Activated B cell treated with CpG ODN at 0.5 μM for 24 hours (primary cell): Measurements from ENCODE around the gene ATP6V1G1. TPM values are rescaled to one million over a fixed set of nuclear protein-coding genes. Genes with fewer than 3 reads are reported as not detected.
A peak's percentile ranks its signal among the peaks of the same experiment; 100 is the strongest.

Experiments used
- ATAC-seq: fragments of 200-7000 bp; cut with Tn5 transposase; one replicate; pipeline ENCODE4 v1.10.0; 2021; ENCODE audit warnings: low read depth, mild to moderate bottlenecking, moderate library complexity
- CTCF ChIA-PET: fragments of 350-600 bp; sonication (Branson Sonifier 250); formaldehyde crosslinking; loops from one replicate; lab custom pipeline; 2021; ENCODE audit warnings: antibody characterized with exemption; lab: Charles Lee
- POLR2A ChIA-PET: fragments of 350-600 bp; sonication (Branson Sonifier 250); formaldehyde crosslinking; loops from one replicate; lab custom pipeline; 2021; ENCODE audit warnings: antibody characterized with exemption; lab: Charles Lee
- DNase-seq: peaks from one replicate; pipeline ENCODE4 v3.0.0; 2022
- H3K27ac Mint-ChIP-seq: one replicate; pipeline ENCODE4 v1.8.0; 2020; ENCODE audit warnings: mixed read lengths
- H3K27me3 Mint-ChIP-seq: one replicate; pipeline ENCODE4 v1.8.0; 2021; ENCODE audit warnings: mixed read lengths
- H3K36me3 Mint-ChIP-seq: one replicate; pipeline ENCODE4 v1.8.0; 2021; ENCODE audit warnings: low read depth, mixed read lengths
- H3K4me1 Mint-ChIP-seq: one replicate; pipeline ENCODE4 v1.8.0; 2021; ENCODE audit warnings: mixed read lengths
- H3K4me3 Mint-ChIP-seq: one replicate; pipeline ENCODE4 v1.8.0; 2020; ENCODE audit warnings: mild to moderate bottlenecking, mixed read lengths
- H3K9me3 Mint-ChIP-seq: one replicate; pipeline ENCODE4 v1.8.0; 2020; ENCODE audit warnings: mixed read lengths
- CTCF ChIP-seq: fragments of 200-600 bp; IDR thresholded peaks from one replicate; pipeline ENCODE4 v1.8.0; 2022; ENCODE audit warnings: antibody characterized with exemption, mild to moderate bottlenecking
- intact Hi-C: fragments of 100-400 bp; cut with micrococcal nuclease; formaldehyde crosslinking; loops from one replicate; pipeline ENCODE4 v1.15.1; 2024
- total RNA-seq: library from RNA; stranded (reverse); gene quantifications from 2 replicates; pipeline ENCODE4 v1.2.3, GENCODE V29; 2022

ATP6V1G1 gene
- total RNA-seq, 1 donor from 2014 or later: 68.4 TPM

GRCh38 chr9:114606597-114607207 lies 19.1 kb downstream of the ATP6V1G1 start:
- POLR2A ChIA-PET: interaction anchor here (0.6 to 12.7 kb wide), 3 partner anchors 10 to 233 kb away, joined by 5 to 161 read pairs (median 5); partner anchors contain the start of gene ATP6V1G1
- ATAC-seq (no peak), DNase-seq (no peak)
- Mint-ChIP-seq H3K4me1 (peaks cover 69% of the 10 kb centered on the region), H3K27ac (peak overlapping the region; percentile 64), H3K4me3 (no peak overlapping the region), H3K36me3 (peaks cover 10% of the 10 kb centered on the region), H3K27me3 (no peaks in the 10 kb centered on the region), H3K9me3 (peaks cover 4% of the 10 kb centered on the region)
- no peak for TF ChIP-seq CTCF
- CTCF ChIA-PET: interaction anchor here (1.3 kb wide), 1 partner anchor 14 kb away, joined by 5 read pairs; no protein-coding TSS in a partner anchor
- intact Hi-C loops: no loop called here

GRCh38 chr9:114607671-114608524 lies 20.3 kb downstream of the ATP6V1G1 start:
- CTCF ChIA-PET: interaction anchor here (0.6 kb wide), 1 partner anchor 26 kb away, joined by 3 read pairs; no protein-coding TSS in a partner anchor
- Mint-ChIP-seq H3K4me3 (peak overlapping the region; percentile 30), H3K27ac (peak overlapping the region; percentile 72), H3K36me3 (peaks cover 7% of the 10 kb centered on the region), H3K27me3 (no peaks in the 10 kb centered on the region), H3K4me1 (peaks cover 81% of the 10 kb centered on the region), H3K9me3 (no peaks in the 10 kb centered on the region)
- POLR2A ChIA-PET: interaction anchor here (0.5 to 12.7 kb wide), 6 partner anchors 9 to 310 kb away, joined by 3 to 161 read pairs (median 4); partner anchors contain the start of gene ATP6V1G1
- peak; percentile 13 for ATAC-seq
- no peak for TF ChIP-seq CTCF
- DNase-seq: no peak
- intact Hi-C loops: no loop called here

DNA sequence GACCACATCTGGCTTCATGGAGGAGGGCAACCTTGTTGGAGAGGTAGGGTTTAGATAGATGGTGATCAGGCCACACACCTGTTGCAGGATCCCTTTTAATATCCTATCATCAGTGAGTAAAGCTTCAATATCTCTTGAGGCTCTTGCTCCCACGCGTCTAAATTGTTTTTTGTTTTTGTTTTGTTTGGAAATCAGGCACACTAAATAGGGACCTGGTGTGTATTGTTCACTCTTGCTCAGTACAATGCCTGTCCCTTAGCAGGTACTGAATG lies 20.9 kb downstream of the ATP6V1G1 start:
- Mint-ChIP-seq H3K4me3 (no peak overlapping the region), H3K4me1 (peaks cover 83% of the 10 kb centered on the region), H3K9me3 (no peaks in the 10 kb centered on the region), H3K27me3 (no peaks in the 10 kb centered on the region), H3K36me3 (peaks cover 5% of the 10 kb centered on the region), H3K27ac (peak overlapping the region; percentile 72)
- no peak for DNase-seq
- no peak for TF ChIP-seq CTCF
- ChIA-PET POLR2A (interaction anchor here (0.7 to 12.7 kb wide), 3 partner anchors 8 to 16 kb away, joined by 3 to 161 read pairs (median 3); partner anchors contain the start of gene ATP6V1G1), CTCF (interaction anchor here (0.6 kb wide), 1 partner anchor 26 kb away, joined by 3 read pairs; no protein-coding TSS in a partner anchor)
- intact Hi-C loops: no loop called here
- no peak for ATAC-seq

- DNase-seq: no peak
- H3K27ac Mint-ChIP-seq: peak overlapping the region; percentile 95
- H3K36me3 Mint-ChIP-seq: peaks cover 9% of the 10 kb centered on the region
- ATAC-seq: peak; percentile 51
- POLR2A ChIA-PET: interaction anchor here (0.7 to 12.7 kb wide), 14 partner anchors 8 to 319 kb away, joined by 3 to 161 read pairs (median 6); partner anchors contain the start of genes AKNA, ATP6V1G1 and WHRN
- no peaks in the 10 kb centered on the region for H3K27me3 Mint-ChIP-seq
- intact Hi-C loops: loop anchor here (1.0 to 5.0 kb wide), 7 partner anchors 8 to 224 kb away; partner anchors contain the start of genes AKNA, ATP6V1G1 and WHRN
- peaks cover 85% of the 10 kb centered on the region for H3K4me1 Mint-ChIP-seq
- H3K9me3 Mint-ChIP-seq: no peaks in the 10 kb centered on the region
- CTCF ChIA-PET: interaction anchor here (0.6 to 3.6 kb wide), 3 partner anchors 19 to 45 kb away, joined by 3 to 18 read pairs (median 3); partner anchors contain the start of gene ATP6V1G1
- no peak for TF ChIP-seq CTCF
- peak overlapping the region; percentile 90 for H3K4me3 Mint-ChIP-seq
Observed at GRCh38 chr9:114611516-114612271, 24.1 kb downstream of the ATP6V1G1 start.
